GM12875 (cell line): ENCODE measurements around the gene MANEA.
A peak's percentile ranks its signal among the peaks of the same experiment; 100 is the strongest.

Source experiments
- H3K4me3 ChIP-seq: one replicate; pipeline ENCODE4 v1.5.1; 2011; ENCODE audit warnings: low read depth, low read length, control low read depth
- TF ChIP-seq, protein P1 (sequence below): IDR thresholded peaks from 2 replicates; pipeline ENCODE4 v1.5.1; 2011; ENCODE audit warnings: low read depth, mild to moderate bottlenecking, control low read depth, inconsistent platforms, low read length, moderate library complexity, borderline replicate concordance; ENCODE audit not compliant: insufficient read depth

MANEA gene, protein sequence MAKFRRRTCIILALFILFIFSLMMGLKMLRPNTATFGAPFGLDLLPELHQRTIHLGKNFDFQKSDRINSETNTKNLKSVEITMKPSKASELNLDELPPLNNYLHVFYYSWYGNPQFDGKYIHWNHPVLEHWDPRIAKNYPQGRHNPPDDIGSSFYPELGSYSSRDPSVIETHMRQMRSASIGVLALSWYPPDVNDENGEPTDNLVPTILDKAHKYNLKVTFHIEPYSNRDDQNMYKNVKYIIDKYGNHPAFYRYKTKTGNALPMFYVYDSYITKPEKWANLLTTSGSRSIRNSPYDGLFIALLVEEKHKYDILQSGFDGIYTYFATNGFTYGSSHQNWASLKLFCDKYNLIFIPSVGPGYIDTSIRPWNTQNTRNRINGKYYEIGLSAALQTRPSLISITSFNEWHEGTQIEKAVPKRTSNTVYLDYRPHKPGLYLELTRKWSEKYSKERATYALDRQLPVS

DNA sequence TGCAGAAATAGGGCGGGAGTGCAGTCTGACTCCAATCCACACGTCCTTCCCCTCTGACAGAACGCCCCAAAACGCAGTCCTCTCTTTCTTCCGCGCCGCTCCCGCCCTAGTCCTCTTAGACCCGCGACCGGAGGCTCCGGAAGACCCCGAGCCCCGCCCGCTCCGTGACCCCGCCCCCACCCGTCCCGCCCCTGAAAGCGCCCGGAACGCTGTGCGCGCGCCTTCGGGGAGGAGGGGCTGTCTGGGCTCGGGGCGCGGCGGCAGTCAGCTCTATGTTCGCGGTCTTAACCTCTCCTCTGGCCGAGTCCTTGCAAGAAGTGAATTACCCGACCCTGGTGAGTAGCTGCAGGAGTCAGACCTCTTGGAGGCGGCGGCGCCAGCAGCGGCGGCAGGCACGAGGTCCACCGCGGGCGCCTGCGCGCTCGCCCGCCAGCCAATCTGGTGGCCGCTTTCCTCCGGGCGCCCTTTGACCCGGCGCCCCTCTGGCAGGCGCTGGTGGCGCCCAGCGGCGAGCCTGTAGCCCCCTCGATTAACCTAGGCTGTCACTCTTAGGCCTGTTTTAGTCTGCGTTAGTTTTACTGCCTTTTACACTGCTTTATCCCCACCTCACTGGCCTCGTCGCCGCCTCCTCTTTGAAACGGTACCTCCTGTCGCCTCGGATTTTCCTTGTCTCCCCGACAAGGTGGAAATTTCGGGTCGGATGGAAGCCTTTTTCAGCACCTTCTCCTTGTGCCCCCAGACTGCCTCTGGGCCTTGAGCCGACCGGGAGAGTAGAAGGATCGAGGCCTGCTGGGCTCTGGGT, at the start of gene MANEA:
MANEA (plus strand) TSS at position 232 of the 802 bp plus-strand sequence. CDS start 8,905 bp downstream, outside the sequence.
- peak within 1 kb of the TSS; percentile 72 for H3K4me3 ChIP-seq
- TF ChIP-seq, protein P1, sequence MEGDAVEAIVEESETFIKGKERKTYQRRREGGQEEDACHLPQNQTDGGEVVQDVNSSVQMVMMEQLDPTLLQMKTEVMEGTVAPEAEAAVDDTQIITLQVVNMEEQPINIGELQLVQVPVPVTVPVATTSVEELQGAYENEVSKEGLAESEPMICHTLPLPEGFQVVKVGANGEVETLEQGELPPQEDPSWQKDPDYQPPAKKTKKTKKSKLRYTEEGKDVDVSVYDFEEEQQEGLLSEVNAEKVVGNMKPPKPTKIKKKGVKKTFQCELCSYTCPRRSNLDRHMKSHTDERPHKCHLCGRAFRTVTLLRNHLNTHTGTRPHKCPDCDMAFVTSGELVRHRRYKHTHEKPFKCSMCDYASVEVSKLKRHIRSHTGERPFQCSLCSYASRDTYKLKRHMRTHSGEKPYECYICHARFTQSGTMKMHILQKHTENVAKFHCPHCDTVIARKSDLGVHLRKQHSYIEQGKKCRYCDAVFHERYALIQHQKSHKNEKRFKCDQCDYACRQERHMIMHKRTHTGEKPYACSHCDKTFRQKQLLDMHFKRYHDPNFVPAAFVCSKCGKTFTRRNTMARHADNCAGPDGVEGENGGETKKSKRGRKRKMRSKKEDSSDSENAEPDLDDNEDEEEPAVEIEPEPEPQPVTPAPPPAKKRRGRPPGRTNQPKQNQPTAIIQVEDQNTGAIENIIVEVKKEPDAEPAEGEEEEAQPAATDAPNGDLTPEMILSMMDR, result no peak

DNA sequence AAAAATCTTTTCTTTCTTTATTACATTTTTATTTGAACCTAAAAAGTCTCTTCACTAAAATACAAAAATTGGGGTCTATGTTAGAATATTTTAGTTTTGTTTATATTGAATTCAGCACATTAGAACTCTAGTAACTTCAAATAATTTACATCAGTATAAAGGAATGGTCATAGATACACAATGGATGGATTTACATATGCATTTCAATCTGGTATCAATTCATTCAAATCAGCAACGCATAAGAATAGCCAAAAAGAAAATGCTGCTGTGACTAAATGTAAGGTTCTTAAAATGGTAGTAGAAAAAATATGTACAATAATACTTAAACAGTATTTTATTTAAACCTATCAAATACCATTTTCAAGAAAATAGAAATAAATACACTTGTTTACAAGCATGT, 47.6 kb upstream of the MANEA start:
- TF ChIP-seq, protein P1, result no peak
- no peak overlapping the region for H3K4me3 ChIP-seq

DNA sequence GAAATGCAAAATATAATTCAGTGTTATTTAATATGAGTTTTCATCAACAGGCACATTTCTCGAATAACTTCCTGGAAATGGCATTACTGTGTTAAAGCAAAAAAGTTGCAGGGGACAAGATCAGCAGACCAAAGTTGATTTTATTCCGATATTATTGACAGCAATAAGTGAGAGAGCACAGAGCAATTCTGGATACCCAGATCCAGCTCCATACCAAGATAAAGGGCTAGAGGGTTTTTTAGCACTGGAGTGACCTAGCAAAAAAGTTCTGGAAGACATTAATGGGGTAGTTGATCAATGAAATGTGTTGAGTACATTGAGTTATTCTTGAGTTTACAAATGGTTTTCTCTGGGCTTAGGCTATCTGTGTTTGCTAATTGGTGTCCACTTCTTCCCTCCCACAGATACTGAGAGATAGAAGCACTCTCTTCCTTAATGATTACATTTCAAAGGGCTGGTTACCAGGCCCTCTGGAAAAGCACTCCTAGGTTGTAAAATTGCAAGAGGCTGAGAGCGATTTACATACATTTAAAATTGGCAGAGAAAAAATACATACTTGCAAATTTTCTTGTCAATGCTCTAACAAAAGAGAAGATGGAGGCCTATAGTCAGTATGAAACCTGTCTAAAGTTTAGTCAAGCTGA, 47.0 kb upstream of the MANEA start:
- TF ChIP-seq, protein P1, result no peak
- no peak overlapping the region for H3K4me3 ChIP-seq

DNA sequence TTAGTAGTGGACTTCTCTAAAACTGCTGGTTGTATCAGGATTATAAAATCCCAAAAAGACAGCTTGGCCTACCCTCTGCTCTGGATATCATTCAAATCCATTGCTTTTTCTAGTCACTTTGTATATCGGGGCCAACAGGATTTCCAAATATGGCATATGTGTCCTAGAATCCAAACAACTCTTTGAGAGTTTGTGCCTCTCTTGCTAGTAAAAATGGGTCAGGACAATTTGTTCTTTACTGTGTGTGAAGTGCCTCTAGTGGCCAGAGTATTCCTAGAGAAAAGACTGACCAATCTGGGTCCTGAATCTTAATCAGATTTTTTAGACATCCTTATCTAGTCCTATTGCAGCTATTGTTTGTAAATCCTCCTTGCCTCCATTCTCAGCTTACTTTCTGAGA, 33.5 kb upstream of the MANEA start:
- TF ChIP-seq, protein P1, result no peak
- no peak overlapping the region for H3K4me3 ChIP-seq

DNA sequence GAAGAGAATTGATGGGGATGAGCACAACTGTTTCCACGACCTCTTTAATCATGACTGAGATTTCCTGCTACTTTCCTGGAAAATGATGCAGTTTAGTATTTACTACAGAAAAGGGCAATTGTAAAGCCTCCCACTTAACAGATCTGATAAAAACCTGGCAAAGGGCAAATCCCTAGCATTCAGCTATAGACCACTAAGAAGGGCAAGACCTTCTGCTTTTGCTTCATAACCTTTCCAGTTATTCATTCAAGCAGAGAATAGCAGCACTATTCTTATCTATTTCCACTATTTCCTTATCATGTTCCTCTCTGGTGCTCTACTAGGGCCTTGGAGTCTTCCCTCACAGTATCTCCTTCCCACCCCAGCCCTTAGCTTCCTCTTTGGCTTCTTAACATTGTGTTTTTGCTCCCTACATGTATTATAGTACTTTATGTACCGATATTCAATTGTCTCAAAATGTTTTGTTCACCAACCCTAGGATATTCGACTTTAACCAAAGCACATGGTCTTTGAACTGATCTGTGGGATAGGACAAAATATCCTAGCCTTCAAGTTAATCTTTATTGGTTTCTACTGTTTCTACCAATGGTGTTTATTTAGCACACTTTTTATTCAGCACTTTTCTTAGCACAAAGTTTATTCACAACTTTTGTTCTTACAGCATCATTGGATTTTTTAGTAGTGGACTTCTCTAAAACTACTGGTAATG, 32.7 kb upstream of the MANEA start:
- TF ChIP-seq, protein P1, result no peak
- H3K4me3 ChIP-seq, result no peak overlapping the region

DNA sequence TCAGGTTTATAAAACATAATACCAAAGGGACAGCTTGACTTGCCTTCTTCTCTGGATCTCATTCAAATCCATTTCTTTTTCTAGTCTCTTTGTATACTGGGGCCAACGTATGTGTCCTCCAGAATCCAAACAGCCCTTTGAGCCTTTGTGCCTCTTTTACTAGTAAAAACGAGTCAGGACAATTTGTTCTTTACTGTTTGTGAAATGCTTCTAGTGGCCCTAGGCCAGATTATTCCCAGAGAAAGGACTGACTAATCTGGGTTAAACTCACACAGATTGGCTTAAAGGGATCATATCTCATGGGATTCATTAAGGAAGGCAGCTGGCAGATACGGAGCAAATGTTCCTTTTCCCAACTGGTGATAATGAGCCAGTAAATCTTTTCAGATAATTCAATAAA, 32.1 kb upstream of the MANEA start:
- TF ChIP-seq, protein P1, result no peak

More for the DNA sequence above, 32.1 kb upstream of the MANEA start:
- no peak overlapping the region for H3K4me3 ChIP-seq
